ENCODE measurements around the gene GPR155. TPM values are rescaled to one million over a fixed set of nuclear protein-coding genes. Genes with fewer than 3 reads are reported as not detected.
"Not testable (repeated sequence)": the region's sequence is repeated elsewhere in the genome, so short reads cannot be mapped to it uniquely, and the experiment has no call there.

The GPR155 gene
- total and polyA plus RNA-seq, 2 donors from 2014 or later: 7.6 to 8.1 TPM

GRCh38 chr2:174430066-174430465 lies 56.8 kb downstream of the GPR155 start:
- Histone ChIP-seq H3K27ac (ENCODE audit: low read depth in 2 of 2, low read length in 2 of 2) (no peak overlapping the region), H3K9me3 (ENCODE audit: control insufficient read depth in 2 of 3, insufficient read depth in 1 of 3, low read length in 3 of 3) (no peaks in the 10 kb centered on the region), H3K4me1 (ENCODE audit: control insufficient read depth in 2 of 3, insufficient read depth in 2 of 3, low read depth in 1 of 3, low read length in 3 of 3) (no peaks in the 10 kb centered on the region), H3K27me3 (ENCODE audit: control insufficient read depth, insufficient read depth, low read length) (no peaks in the 10 kb centered on the region), H3K9ac (ENCODE audit: low read length in 3 of 3) (no peak overlapping the region), H3K4me3 (ENCODE audit: low read length in 3 of 3) (no peak overlapping the region), H3K36me3 (ENCODE audit: control insufficient read depth in 2 of 3, insufficient read depth in 3 of 3, low read length in 3 of 3) (peaks cover 0 to 4% (median 4%) of the 10 kb centered on the region in 3 donors)
- no peak for TF ChIP-seq CTCF (IDR thresholded peaks at IDR 0.05; ENCODE audit: borderline replicate concordance, extremely low read depth, insufficient read depth)
- FAIRE-seq (no peak), DNase-seq (no peak)
- intact Hi-C loops (cut with DNase I): no loop called here

- H3K4me3 ChIP-seq (ENCODE audit: low read length in 3 of 3): no peak overlapping the region
Measured at GRCh38 chr2:174428214-174428613, 58.6 kb downstream of the GPR155 start.

GRCh38 chr2:174412256-174412655 lies 74.6 kb downstream of the GPR155 start:
- H3K27me3 ChIP-seq (ENCODE audit: control insufficient read depth, insufficient read depth, low read length): no peaks in the 10 kb centered on the region
- no peaks in the 10 kb centered on the region for H3K9me3 ChIP-seq (ENCODE audit: control insufficient read depth in 2 of 3, insufficient read depth in 1 of 3, low read length in 3 of 3)
- FAIRE-seq: no peak
- H3K4me1 ChIP-seq (ENCODE audit: control insufficient read depth in 2 of 3, insufficient read depth in 2 of 3, low read depth in 1 of 3, low read length in 3 of 3): no peaks in the 10 kb centered on the region
- H3K36me3 ChIP-seq (ENCODE audit: control insufficient read depth in 2 of 3, insufficient read depth in 3 of 3, low read length in 3 of 3): peaks cover 0 to 2% (median 0%) of the 10 kb centered on the region in 3 donors
- no peak overlapping the region for H3K27ac ChIP-seq (ENCODE audit: low read depth in 2 of 2, low read length in 2 of 2)
- no peak for TF ChIP-seq CTCF (IDR thresholded peaks at IDR 0.05; ENCODE audit: borderline replicate concordance, extremely low read depth, insufficient read depth)
- H3K9ac ChIP-seq (ENCODE audit: low read length in 3 of 3): no peak overlapping the region
- no peak overlapping the region for H3K4me3 ChIP-seq (ENCODE audit: low read length in 3 of 3)
- no peak for DNase-seq
- intact Hi-C loops (cut with DNase I): no loop called here

More at GRCh38 chr2:174428214-174428613, 58.6 kb downstream of the GPR155 start:
- intact Hi-C loops (cut with DNase I): no loop called here
- no peak for TF ChIP-seq CTCF (IDR thresholded peaks at IDR 0.05; ENCODE audit: borderline replicate concordance, extremely low read depth, insufficient read depth)
- Histone ChIP-seq H3K9me3 (ENCODE audit: control insufficient read depth in 2 of 3, insufficient read depth in 1 of 3, low read length in 3 of 3) (no peaks in the 10 kb centered on the region), H3K9ac (ENCODE audit: low read length in 3 of 3) (no peak overlapping the region), H3K4me1 (ENCODE audit: control insufficient read depth in 2 of 3, insufficient read depth in 2 of 3, low read depth in 1 of 3, low read length in 3 of 3) (no peaks in the 10 kb centered on the region), H3K27ac (ENCODE audit: low read depth in 2 of 2, low read length in 2 of 2) (no peak overlapping the region), H3K27me3 (ENCODE audit: control insufficient read depth, insufficient read depth, low read length) (no peaks in the 10 kb centered on the region), H3K36me3 (ENCODE audit: control insufficient read depth in 2 of 3, insufficient read depth in 3 of 3, low read length in 3 of 3) (peaks cover 0 to 5% (median under 1%) of the 10 kb centered on the region in 3 donors)
- DNase-seq (no peak), FAIRE-seq (peak; percentile 42)

- H3K27me3 ChIP-seq (ENCODE audit: control insufficient read depth, insufficient read depth, low read length); H3K9ac ChIP-seq (ENCODE audit: low read length in 3 of 3); H3K36me3 ChIP-seq (ENCODE audit: control insufficient read depth in 2 of 3, insufficient read depth in 3 of 3, low read length in 3 of 3); DNase-seq; H3K4me1 ChIP-seq (ENCODE audit: control insufficient read depth in 2 of 3, insufficient read depth in 2 of 3, low read depth in 1 of 3, low read length in 3 of 3); H3K9me3 ChIP-seq (ENCODE audit: control insufficient read depth in 2 of 3, insufficient read depth in 1 of 3, low read length in 3 of 3); FAIRE-seq; intact Hi-C loops (cut with DNase I); H3K27ac ChIP-seq (ENCODE audit: low read depth in 2 of 2, low read length in 2 of 2); H3K4me3 ChIP-seq (ENCODE audit: low read length in 3 of 3): not testable (repeated sequence)
Measured at GRCh38 chr2:174410039-174410438, 76.8 kb downstream of the GPR155 start.

Measured in kidney (tissue), 14 donors.